Adrenal gland (tissue), 5 donors: ENCODE data around the gene GRIP1.

Experiments
- POLR2A ChIP-seq, 2 donors: fragments of 450-650 bp; IDR thresholded peaks; one replicate each; pipeline ENCODE4 v1.6.1; 2017; ENCODE audit warnings: antibody characterized with exemption in 2 of 2, mild to moderate bottlenecking in 2 of 2, moderate library complexity in 1 of 2
- TF ChIP-seq, protein P1 (sequence below), 6 experiments: fragments of 450-650 bp in 4 of 6; fragments of 200-600 bp in 2 of 6; sonication (generic) in 1 of 6; IDR thresholded peaks; 1 replicate in 5 of 6; 2 replicates in 1 of 6; pipeline versions ENCODE4 v1.5.1 to v1.8.0; 2016 to 2021; ENCODE audit warnings: antibody characterized with exemption in 6 of 6, mild to moderate bottlenecking in 2 of 6, moderate library complexity in 1 of 6
- donor health status: DM: no; HTN: no; CAD: no.

DNA sequence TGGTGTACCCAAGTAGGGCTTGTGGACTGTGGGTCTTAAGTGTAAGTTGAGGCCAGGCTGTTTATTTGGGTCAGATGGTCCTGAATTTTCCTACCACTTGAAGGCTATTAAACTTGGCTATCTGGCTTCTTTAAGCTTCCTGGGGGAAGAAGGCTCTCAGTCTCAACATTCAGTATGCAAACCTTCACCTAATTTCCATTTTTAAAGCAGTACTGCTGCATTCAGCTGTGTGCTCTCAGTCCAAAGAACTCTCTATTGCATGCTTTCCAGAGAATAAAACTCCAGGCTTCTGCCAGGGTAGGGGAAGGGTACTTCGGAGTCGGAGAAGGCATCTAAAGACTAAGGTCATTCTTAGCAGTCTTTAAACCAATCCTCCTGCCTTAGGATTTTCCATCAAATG is 252.2 kb downstream of the GRIP1 start:
- TF ChIP-seq, protein P1, sequence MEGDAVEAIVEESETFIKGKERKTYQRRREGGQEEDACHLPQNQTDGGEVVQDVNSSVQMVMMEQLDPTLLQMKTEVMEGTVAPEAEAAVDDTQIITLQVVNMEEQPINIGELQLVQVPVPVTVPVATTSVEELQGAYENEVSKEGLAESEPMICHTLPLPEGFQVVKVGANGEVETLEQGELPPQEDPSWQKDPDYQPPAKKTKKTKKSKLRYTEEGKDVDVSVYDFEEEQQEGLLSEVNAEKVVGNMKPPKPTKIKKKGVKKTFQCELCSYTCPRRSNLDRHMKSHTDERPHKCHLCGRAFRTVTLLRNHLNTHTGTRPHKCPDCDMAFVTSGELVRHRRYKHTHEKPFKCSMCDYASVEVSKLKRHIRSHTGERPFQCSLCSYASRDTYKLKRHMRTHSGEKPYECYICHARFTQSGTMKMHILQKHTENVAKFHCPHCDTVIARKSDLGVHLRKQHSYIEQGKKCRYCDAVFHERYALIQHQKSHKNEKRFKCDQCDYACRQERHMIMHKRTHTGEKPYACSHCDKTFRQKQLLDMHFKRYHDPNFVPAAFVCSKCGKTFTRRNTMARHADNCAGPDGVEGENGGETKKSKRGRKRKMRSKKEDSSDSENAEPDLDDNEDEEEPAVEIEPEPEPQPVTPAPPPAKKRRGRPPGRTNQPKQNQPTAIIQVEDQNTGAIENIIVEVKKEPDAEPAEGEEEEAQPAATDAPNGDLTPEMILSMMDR (IDR thresholded peaks at IDR 0.05): no peak
- TF ChIP-seq POLR2A (IDR thresholded peaks at IDR 0.05): no peak
